ENCODE results near the gene POLG. TPM values are rescaled to one million over a fixed set of nuclear protein-coding genes. Genes with fewer than 3 reads are reported as not detected.

Gene POLG
- total RNA-seq, 1 experiment from 2014 or later, result 63.1 TPM

GRCh38 chr15:89309993-89310392, 24.6 kb downstream of the POLG start:
- no peak for TF ChIP-seq CTCF (IDR thresholded peaks at IDR 0.05; ENCODE audit: insufficient read depth in 1 of 2, low read depth in 1 of 2, low read length in 1 of 2, severe bottlenecking in 1 of 2, unreplicated experiment in 1 of 2)
- Histone ChIP-seq H3K27me3 (replicated peaks; ENCODE audit: control insufficient read depth, insufficient read depth, low read length) (no peaks in the 10 kb centered on the region), H3K36me3 (ENCODE audit: control insufficient read depth, insufficient read depth, low read length) (peaks cover under 1% of the 10 kb centered on the region; the same call in 1 of the 2 replicates), H3K4me1 (no peaks in the 10 kb centered on the region), H3K4me3 (ENCODE audit: low read depth, low read length) (no peak overlapping the region), H3K9me3 (no peaks in the 10 kb centered on the region)
- Mint-ChIP-seq H3K27me3 (ENCODE audit: insufficient read depth, unreplicated experiment) (no peaks in the 10 kb centered on the region), H3K4me1 (ENCODE audit: low read depth, unreplicated experiment) (no peaks in the 10 kb centered on the region), H3K36me3 (ENCODE audit: insufficient read depth, unreplicated experiment) (peaks cover 90% of the 10 kb centered on the region), H3K4me3 (ENCODE audit: unreplicated experiment) (no peak overlapping the region), H3K9me3 (ENCODE audit: unreplicated experiment) (no peaks in the 10 kb centered on the region), H3K27ac (ENCODE audit: unreplicated experiment) (no peak overlapping the region)
- no peak for DNase-seq
- CTCF ChIA-PET, result no interaction called here
- POLR2A ChIA-PET, result interaction anchor here (0.7 kb wide), 1 partner anchor 43 kb away, joined by 4 read pairs; no protein-coding TSS in a partner anchor
- intact Hi-C loops (cut with micrococcal nuclease; ENCODE audit: unreplicated experiment), result no loop called here
- no TSS peak for BruUV-seq (replicated peaks)

DNA sequence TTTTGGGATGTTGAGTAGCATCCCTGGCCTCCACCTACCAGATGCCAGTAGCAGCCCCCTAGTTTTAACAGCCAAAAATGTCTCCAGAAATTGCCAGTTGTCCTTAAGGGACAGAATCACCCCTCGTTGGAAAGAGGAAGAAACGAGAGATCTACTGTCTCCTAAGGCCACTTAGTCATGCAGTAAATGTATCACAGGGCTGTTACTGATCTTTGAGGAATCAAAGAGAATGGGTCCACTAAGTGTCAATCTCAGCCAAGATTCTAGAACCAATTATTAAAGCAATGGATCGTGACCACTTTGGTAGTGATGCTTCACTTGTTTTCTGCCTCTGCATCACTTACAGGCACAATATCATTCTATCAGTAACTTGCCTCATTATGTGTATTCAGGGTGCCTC, 26.4 kb downstream of the POLG start:
- Mint-ChIP-seq H3K4me1 (ENCODE audit: low read depth, unreplicated experiment) (no peaks in the 10 kb centered on the region), H3K36me3 (ENCODE audit: insufficient read depth, unreplicated experiment) (peaks cover 86% of the 10 kb centered on the region), H3K4me3 (ENCODE audit: unreplicated experiment) (no peak overlapping the region), H3K9me3 (ENCODE audit: unreplicated experiment) (no peaks in the 10 kb centered on the region), H3K27me3 (ENCODE audit: insufficient read depth, unreplicated experiment) (no peaks in the 10 kb centered on the region), H3K27ac (ENCODE audit: unreplicated experiment) (no peak overlapping the region)
- ChIA-PET CTCF (no interaction called here), POLR2A (no interaction called here)
- no peak for DNase-seq
- no peaks in the 10 kb centered on the region for H3K4me1 ChIP-seq
- BruUV-seq (replicated peaks), result no TSS peak
- no peak overlapping the region for H3K4me3 ChIP-seq (ENCODE audit: low read depth, low read length)
- H3K36me3 ChIP-seq (ENCODE audit: control insufficient read depth, insufficient read depth, low read length), result no peaks in the 10 kb centered on the region
- intact Hi-C loops (cut with micrococcal nuclease; ENCODE audit: unreplicated experiment), result no loop called here
- no peak for TF ChIP-seq CTCF (IDR thresholded peaks at IDR 0.05; ENCODE audit: insufficient read depth in 1 of 2, low read depth in 1 of 2, low read length in 1 of 2, severe bottlenecking in 1 of 2, unreplicated experiment in 1 of 2)
- no peaks in the 10 kb centered on the region for H3K27me3 ChIP-seq (replicated peaks; ENCODE audit: control insufficient read depth, insufficient read depth, low read length)
- no peaks in the 10 kb centered on the region for H3K9me3 ChIP-seq

DNA sequence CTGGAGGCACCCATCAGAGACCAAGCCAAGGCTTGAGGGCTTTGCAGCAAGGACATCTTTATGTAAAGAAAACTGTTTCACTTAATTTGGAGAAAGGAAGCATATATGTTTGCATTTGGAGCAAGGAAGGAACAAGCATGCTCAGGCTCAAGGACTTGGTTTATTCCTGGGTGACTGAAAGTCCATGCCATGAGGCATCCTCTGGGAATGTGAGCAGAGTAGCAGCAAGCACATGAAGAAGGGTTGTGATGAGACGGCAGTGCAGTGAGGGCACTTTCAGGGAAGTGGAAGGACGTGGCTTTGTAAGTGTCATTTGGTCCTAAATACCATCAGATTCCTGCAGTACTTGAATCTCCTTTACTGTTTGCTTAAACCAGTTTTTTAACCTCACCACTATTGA, 26.8 kb downstream of the POLG start:
- Histone ChIP-seq H3K4me1 (no peaks in the 10 kb centered on the region), H3K4me3 (ENCODE audit: low read depth, low read length) (no peak overlapping the region), H3K9me3 (no peaks in the 10 kb centered on the region), H3K36me3 (ENCODE audit: control insufficient read depth, insufficient read depth, low read length) (no peaks in the 10 kb centered on the region), H3K27me3 (replicated peaks; ENCODE audit: control insufficient read depth, insufficient read depth, low read length) (no peaks in the 10 kb centered on the region)
- Mint-ChIP-seq H3K4me1 (ENCODE audit: low read depth, unreplicated experiment) (no peaks in the 10 kb centered on the region), H3K27me3 (ENCODE audit: insufficient read depth, unreplicated experiment) (no peaks in the 10 kb centered on the region), H3K9me3 (ENCODE audit: unreplicated experiment) (no peaks in the 10 kb centered on the region), H3K36me3 (ENCODE audit: insufficient read depth, unreplicated experiment) (peaks cover 82% of the 10 kb centered on the region), H3K27ac (ENCODE audit: unreplicated experiment) (no peak overlapping the region), H3K4me3 (ENCODE audit: unreplicated experiment) (no peak overlapping the region)
- BruUV-seq (replicated peaks), result no TSS peak
- intact Hi-C loops (cut with micrococcal nuclease; ENCODE audit: unreplicated experiment), result no loop called here
- ChIA-PET CTCF (interaction anchor here (1.3 kb wide), 1 partner anchor 101 kb away, joined by 4 read pairs; no protein-coding TSS in a partner anchor), POLR2A (no interaction called here)
- DNase-seq, result no peak
- TF ChIP-seq CTCF (IDR thresholded peaks at IDR 0.05; ENCODE audit: insufficient read depth in 1 of 2, low read depth in 1 of 2, low read length in 1 of 2, severe bottlenecking in 1 of 2, unreplicated experiment in 1 of 2), result no peak

Measured in Caco-2 (cell line).